Lower lobe of right lung (tissue), 2 donors: Measurements from ENCODE around the gene GLTP. TPM values are rescaled to one million over a fixed set of nuclear protein-coding genes. Genes with fewer than 3 reads are reported as not detected.
A peak's percentile ranks its signal among the peaks of the same experiment; 100 is the strongest.

Experiments used
- ATAC-seq, 2 donors: fragments of 200-7000 bp; cut with Tn5 transposase; one replicate each; pipeline ENCODE4 v1.9.1; 2020 to 2022; ENCODE audit warnings: mild to moderate bottlenecking in 2 of 2, moderate library complexity in 2 of 2
- DNase-seq: peaks from one replicate; pipeline ENCODE4 v3.0.0-alpha.2; 2020
- H3K27ac ChIP-seq: fragments of 200-600 bp; one replicate; pipeline ENCODE4 v1.8.0; 2022
- H3K27me3 ChIP-seq: fragments of 200-600 bp; one replicate; pipeline ENCODE4 v1.8.0; 2022; ENCODE audit warnings: low read depth
- H3K36me3 ChIP-seq: fragments of 200-600 bp; one replicate; pipeline ENCODE4 v1.8.0; 2022; ENCODE audit warnings: mild to moderate bottlenecking
- H3K4me1 ChIP-seq: fragments of 200-600 bp; one replicate; pipeline ENCODE4 v1.8.0; 2022
- H3K4me3 ChIP-seq: fragments of 200-600 bp; one replicate; pipeline ENCODE4 v1.8.0; 2022; ENCODE audit warnings: mild to moderate bottlenecking
- H3K9me3 ChIP-seq: fragments of 200-600 bp; one replicate; pipeline ENCODE4 v1.8.0; 2022
- CTCF ChIP-seq: fragments of 200-600 bp; IDR thresholded peaks from one replicate; pipeline ENCODE4 v1.8.0; 2022; ENCODE audit warnings: antibody characterized with exemption, mild to moderate bottlenecking
- intact Hi-C: fragments of 100-400 bp; cut with DNase I; formaldehyde crosslinking; loops from one replicate; pipeline ENCODE4 v1.11.0; 2022
- total RNA-seq: library from RNA; stranded (reverse); fragmentation: NEBNext Ultra II Directional; extraction: Animal tissue kit (Norgen Biotek cat#: 25700); gene quantifications from one replicate; pipeline ENCODE4 v1.2.1, GENCODE V29; 2021
- donor health status: DM: no; HTN: yes; CAD: no; lungs with severe emphysema.

Gene GLTP
- total RNA-seq, 1 donor from 2014 or later = 45.3 TPM

- peak; percentile 20 for DNase-seq
- Histone ChIP-seq H3K9me3 (no peaks in the 10 kb centered on the region), H3K27me3 (no peaks in the 10 kb centered on the region), H3K27ac (no peak overlapping the region), H3K4me1 (no peaks in the 10 kb centered on the region), H3K36me3 (peaks cover 96% of the 10 kb centered on the region), H3K4me3 (no peak overlapping the region)
- TF ChIP-seq CTCF = no peak
- ATAC-seq = no peak
- intact Hi-C loops = no loop called here
These were observed 32.5 kb upstream of the GLTP start for GRCh38 chr12:109912855-109913321.

- Histone ChIP-seq H3K27me3 (no peaks in the 10 kb centered on the region), H3K36me3 (peaks cover 96% of the 10 kb centered on the region), H3K9me3 (no peaks in the 10 kb centered on the region), H3K4me3 (no peak overlapping the region), H3K4me1 (no peaks in the 10 kb centered on the region), H3K27ac (no peak overlapping the region)
- no peak for TF ChIP-seq CTCF
- ATAC-seq = no peak
- peak; percentile 47 for DNase-seq
- intact Hi-C loops = no loop called here
These were observed 30.6 kb upstream of the GLTP start for GRCh38 chr12:109910969-109911348.

GRCh38 chr12:109910254-109910968 lies 30.1 kb upstream of the GLTP start:
- no peak overlapping the region for H3K27ac ChIP-seq
- H3K4me3 ChIP-seq = no peak overlapping the region
- H3K36me3 ChIP-seq = peaks cover 96% of the 10 kb centered on the region
- H3K4me1 ChIP-seq = no peaks in the 10 kb centered on the region
- intact Hi-C loops = no loop called here
- no peaks in the 10 kb centered on the region for H3K27me3 ChIP-seq
- no peaks in the 10 kb centered on the region for H3K9me3 ChIP-seq
- no peak for ATAC-seq
- no peak for TF ChIP-seq CTCF
- peak; percentile 11 for DNase-seq

- H3K36me3 ChIP-seq = peaks cover 75% of the 10 kb centered on the region
- intact Hi-C loops = no loop called here
These were observed 25.0 kb upstream of the GLTP start for GRCh38 chr12:109905301-109905700.

GRCh38 chr12:109902891-109903418 lies 22.6 kb upstream of the GLTP start:
- intact Hi-C loops = no loop called here
- ATAC-seq = no peak
- H3K27me3 ChIP-seq = no peaks in the 10 kb centered on the region
- peaks cover 21% of the 10 kb centered on the region for H3K4me1 ChIP-seq
- no peak overlapping the region for H3K4me3 ChIP-seq
- peaks cover 52% of the 10 kb centered on the region for H3K36me3 ChIP-seq
- H3K9me3 ChIP-seq = no peaks in the 10 kb centered on the region
- no peak for TF ChIP-seq CTCF
- DNase-seq = no peak
- H3K27ac ChIP-seq = no peak overlapping the region

More at GRCh38 chr12:109905301-109905700, 25.0 kb upstream of the GLTP start:
- Histone ChIP-seq H3K4me3 (no peak overlapping the region), H3K27me3 (no peaks in the 10 kb centered on the region), H3K27ac (no peak overlapping the region), H3K9me3 (no peaks in the 10 kb centered on the region), H3K4me1 (peaks cover 14% of the 10 kb centered on the region)
- TF ChIP-seq CTCF = no peak
- DNase-seq = no peak
- no peak for ATAC-seq
